Tibial nerve (tissue), 4 donors: ENCODE data around the gene DENND2D. TPM values are rescaled to one million over a fixed set of nuclear protein-coding genes. Genes with fewer than 3 reads are reported as not detected.

ENCODE experiments used
- DNase-seq, 2 donors: peaks; one replicate each; pipeline ENCODE4 v3.0.0-alpha.2; 2019; ENCODE audit warnings: low spot score in 2 of 2
- H3K27ac ChIP-seq, 4 donors: fragments of 200-600 bp; sonication (generic) in 3 of 4; one replicate each; pipeline ENCODE4 v1.5.1; 2017 to 2019; ENCODE audit warnings: mild to moderate bottlenecking in 1 of 4
- H3K27me3 ChIP-seq, 2 donors: fragments of 200-600 bp; sonication (generic) in 1 of 2; one replicate each; pipeline versions ENCODE4 v1.5.1 to v1.6.0; 2017 to 2019
- H3K36me3 ChIP-seq, 3 donors: fragments of 200-600 bp; sonication (generic); one replicate each; pipeline ENCODE4 v1.5.1; 2018 to 2019
- H3K4me1 ChIP-seq, 4 donors: fragments of 200-600 bp; sonication (generic) in 3 of 4; one replicate each; pipeline ENCODE4 v1.5.1; 2017 to 2019
- H3K4me3 ChIP-seq, 4 donors: fragments of 200-600 bp; sonication (generic) in 3 of 4; one replicate each; pipeline ENCODE4 v1.5.1; 2017 to 2019; ENCODE audit warnings: mild to moderate bottlenecking in 1 of 4, moderate library complexity in 1 of 4
- H3K9me3 ChIP-seq, 4 donors: fragments of 200-600 bp; sonication (generic) in 3 of 4; one replicate each; pipeline ENCODE4 v1.5.1; 2017 to 2019
- CTCF ChIP-seq, 5 experiments: fragments of 200-600 bp in 3 of 5; fragments of 450-650 bp in 2 of 5; sonication (generic) in 3 of 5; IDR thresholded peaks; one replicate each; pipeline ENCODE4 v1.5.1; 2016 to 2019; ENCODE audit warnings: antibody characterized with exemption in 5 of 5, mild to moderate bottlenecking in 3 of 5, moderate library complexity in 2 of 5
- EP300 ChIP-seq, 2 donors: sonication (generic); formaldehyde crosslinking; IDR thresholded peaks; one replicate each; pipeline ENCODE4 v1.6.1; 2017; ENCODE audit warnings: antibody characterized with exemption in 2 of 2, mild to moderate bottlenecking in 1 of 2
- POLR2A ChIP-seq, 2 donors: fragments of 450-650 bp; IDR thresholded peaks; one replicate each; pipeline ENCODE4 v1.6.1; 2017; ENCODE audit warnings: antibody characterized with exemption in 2 of 2, mild to moderate bottlenecking in 2 of 2, moderate library complexity in 2 of 2
- WGBS, 2 donors: methylation state at CpG; one replicate each; pipeline ENCODE4 v1.1.5; 2018; 5-methylcytosine and 5-hydroxymethylcytosine counted together
- total RNA-seq, 4 donors: library from RNA; depleted of rRNA; stranded (reverse); fragments of >200 nt; gene quantifications; one replicate each; pipeline ENCODE4 v1.1.0, GENCODE V29; 2016

DENND2D gene
- total RNA-seq, 4 donors from 2014 or later, result 4.8 to 21.6 (median 8.2) TPM

GRCh38 chr1:111241797-111242196, 41.4 kb upstream of the DENND2D start:
- 72 to 91% methylated on average over 2 of the region's 2 CpGs for WGBS, 2 donors
- no peaks in the 10 kb centered on the region for H3K36me3 ChIP-seq
- no peak for DNase-seq
- no peak overlapping the region for H3K27ac ChIP-seq
- no peak overlapping the region for H3K4me3 ChIP-seq
- no peaks in the 10 kb centered on the region for H3K27me3 ChIP-seq
- no peaks in the 10 kb centered on the region for H3K4me1 ChIP-seq
- no peaks in the 10 kb centered on the region for H3K9me3 ChIP-seq
- TF ChIP-seq CTCF (IDR thresholded peaks at IDR 0.05) (no peak), EP300 (IDR thresholded peaks at IDR 0.05) (no peak), POLR2A (IDR thresholded peaks at IDR 0.05) (no peak)

GRCh38 chr1:111238056-111238795, 37.8 kb upstream of the DENND2D start:
- Histone ChIP-seq H3K9me3 (no peaks in the 10 kb centered on the region), H3K27ac (no peak overlapping the region), H3K4me1 (no peaks in the 10 kb centered on the region), H3K36me3 (no peaks in the 10 kb centered on the region), H3K4me3 (no peak overlapping the region), H3K27me3 (no peaks in the 10 kb centered on the region)
- WGBS, 2 donors, result 71 to 74% methylated on average over 5 of the region's 5 CpGs
- no peak for DNase-seq
- TF ChIP-seq POLR2A (IDR thresholded peaks at IDR 0.05) (no peak), CTCF (IDR thresholded peaks at IDR 0.05) (no peak), EP300 (IDR thresholded peaks at IDR 0.05) (no peak)

GRCh38 chr1:111236806-111237205, 36.4 kb upstream of the DENND2D start:
- Histone ChIP-seq H3K9me3 (no peaks in the 10 kb centered on the region), H3K4me1 (no peaks in the 10 kb centered on the region), H3K4me3 (no peak overlapping the region), H3K36me3 (no peaks in the 10 kb centered on the region), H3K27ac (no peak overlapping the region), H3K27me3 (no peaks in the 10 kb centered on the region)
- no peak for DNase-seq
- TF ChIP-seq POLR2A (IDR thresholded peaks at IDR 0.05), result no peak
- TF ChIP-seq EP300 (IDR thresholded peaks at IDR 0.05), result no peak
- no peak for TF ChIP-seq CTCF (IDR thresholded peaks at IDR 0.05)
- 88 to 91% methylated on average over 3 of the region's 3 CpGs for WGBS, 2 donors

- H3K27ac ChIP-seq, result no peak overlapping the region
- TF ChIP-seq CTCF (IDR thresholded peaks at IDR 0.05) (no peak), POLR2A (IDR thresholded peaks at IDR 0.05) (no peak), EP300 (IDR thresholded peaks at IDR 0.05) (no peak)
These were observed 35.9 kb upstream of the DENND2D start for GRCh38 chr1:111236379-111236778.

GRCh38 chr1:111234866-111235265, 34.4 kb upstream of the DENND2D start:
- 64 to 68% methylated on average over 3 of the region's 3 CpGs for WGBS, 2 donors
- TF ChIP-seq POLR2A (IDR thresholded peaks at IDR 0.05), result no peak
- TF ChIP-seq EP300 (IDR thresholded peaks at IDR 0.05), result no peak
- no peak for TF ChIP-seq CTCF (IDR thresholded peaks at IDR 0.05)
- Histone ChIP-seq H3K4me3 (no peak overlapping the region), H3K27me3 (no peaks in the 10 kb centered on the region), H3K27ac (no peak overlapping the region), H3K9me3 (no peaks in the 10 kb centered on the region), H3K4me1 (no peaks in the 10 kb centered on the region), H3K36me3 (no peaks in the 10 kb centered on the region)
- no peak for DNase-seq

More at GRCh38 chr1:111236379-111236778, 35.9 kb upstream of the DENND2D start:
- no peaks in the 10 kb centered on the region for H3K4me1 ChIP-seq
- WGBS, 2 donors, result 20 to 26% methylated on average over 1 of the region's 1 CpG
- no peaks in the 10 kb centered on the region for H3K36me3 ChIP-seq
- no peak overlapping the region for H3K4me3 ChIP-seq
- H3K9me3 ChIP-seq, result no peaks in the 10 kb centered on the region
- H3K27me3 ChIP-seq, result no peaks in the 10 kb centered on the region
- no peak for DNase-seq
